GF-D8 (cell line): ENCODE measurements around the gene ZNF787.
A peak's percentile ranks its signal among the peaks of the same experiment; 100 is the strongest.
"Not testable (repeated sequence)": the region's sequence is repeated elsewhere in the genome, so short reads cannot be mapped to it uniquely, and the experiment has no call there.

Experiments used
- DNase-seq: peaks from one replicate; lab custom pipeline; 2025; lab: John Stamatoyannopoulos, UW

ZNF787 gene

GRCh38 chr19:56121180-56122167 lies at the start of gene ZNF787:
Gene ZNF787 (minus strand): TSS chr19:56121295. CDS start chr19:56103217, 18,078 bp downstream.
- peak; percentile 87 for DNase-seq

GRCh38 chr19:56170261-56170660 lies 49.2 kb upstream of the ZNF787 start:
- DNase-seq: no peak

- no peak for DNase-seq
Measured at GRCh38 chr19:56167064-56167578, 46.0 kb upstream of the ZNF787 start.

- DNase-seq: peak; percentile 43
Measured at GRCh38 chr19:56163097-56163496, 42.0 kb upstream of the ZNF787 start.

- peak; percentile 6 for DNase-seq
Measured at GRCh38 chr19:56162258-56162657, 41.2 kb upstream of the ZNF787 start.

GRCh38 chr19:56161534-56161933 lies 40.4 kb upstream of the ZNF787 start:
- DNase-seq: no peak

- DNase-seq: no peak
Measured at GRCh38 chr19:56159622-56160271, 38.7 kb upstream of the ZNF787 start.

- DNase-seq: no peak
Measured at GRCh38 chr19:56159009-56159559, 38.0 kb upstream of the ZNF787 start.

GRCh38 chr19:56158170-56158757 lies 37.2 kb upstream of the ZNF787 start:
- DNase-seq: no peak

- DNase-seq: no peak
Measured at GRCh38 chr19:56156768-56157167, 35.7 kb upstream of the ZNF787 start.

- DNase-seq: no peak
Measured at GRCh38 chr19:56155124-56155687, 34.1 kb upstream of the ZNF787 start.

- DNase-seq: no peak
Measured at GRCh38 chr19:56153507-56153906, 32.4 kb upstream of the ZNF787 start.

GRCh38 chr19:56152644-56153043 lies 31.5 kb upstream of the ZNF787 start:
- no peak for DNase-seq

- no peak for DNase-seq
Measured at GRCh38 chr19:56150358-56150757, 29.3 kb upstream of the ZNF787 start.

GRCh38 chr19:56149656-56150038 lies 28.6 kb upstream of the ZNF787 start:
- DNase-seq: no peak

GRCh38 chr19:56148955-56149655 lies 28.0 kb upstream of the ZNF787 start:
- DNase-seq: not testable (repeated sequence)

- DNase-seq: no peak
Measured at GRCh38 chr19:56148096-56148495, 27.0 kb upstream of the ZNF787 start.

GRCh38 chr19:56147307-56147706 lies 26.2 kb upstream of the ZNF787 start:
- DNase-seq: no peak

GRCh38 chr19:56146904-56147303 lies 25.8 kb upstream of the ZNF787 start:
- no peak for DNase-seq

GRCh38 chr19:56145698-56146097 lies 24.6 kb upstream of the ZNF787 start:
- no peak for DNase-seq

GRCh38 chr19:56144831-56145230 lies 23.7 kb upstream of the ZNF787 start:
- DNase-seq: no peak
